H9 (cell line): ENCODE measurements around the gene C1orf216. TPM values are rescaled to one million over a fixed set of nuclear protein-coding genes. Genes with fewer than 3 reads are reported as not detected.

Source experiments
- DNase-seq: peaks from one replicate; pipeline ENCODE4 v3.0.0-alpha.2; 2017
- H2AFZ ChIP-seq: one replicate; pipeline ENCODE4 v1.6.1; 2013; ENCODE audit warnings: mild to moderate bottlenecking, low read length, control low read depth, moderate library complexity
- H2AK5ac ChIP-seq: 2 replicates; pipeline ENCODE4 v1.6.1; 2013; ENCODE audit warnings: low read length, control low read depth, mixed read lengths; ENCODE audit not compliant: insufficient read length
- H2BK120ac ChIP-seq: one replicate; pipeline ENCODE4 v1.6.1; 2013; ENCODE audit warnings: low read depth, mild to moderate bottlenecking, low read length, control low read depth, inconsistent platforms; ENCODE audit not compliant: poor library complexity, severe bottlenecking
- H2BK12ac ChIP-seq: 2 replicates; pipeline ENCODE4 v1.6.1; 2013; ENCODE audit warnings: low read length, control low read depth, mixed read lengths, low read depth; ENCODE audit not compliant: insufficient read length
- H2BK15ac ChIP-seq: 2 replicates; pipeline ENCODE4 v1.6.1; 2013; ENCODE audit warnings: low read depth, low read length, control low read depth
- H2BK20ac ChIP-seq: one replicate; pipeline ENCODE4 v1.6.1; 2013; ENCODE audit warnings: low read depth, mild to moderate bottlenecking, low read length, control low read depth, inconsistent platforms; ENCODE audit not compliant: poor library complexity, severe bottlenecking
- H2BK5ac ChIP-seq: 2 replicates; pipeline ENCODE4 v1.6.1; 2013; ENCODE audit warnings: low read length, control low read depth, mixed read lengths; ENCODE audit not compliant: insufficient read length
- H3K14ac ChIP-seq: 2 replicates; pipeline ENCODE4 v1.6.1; 2013; ENCODE audit warnings: low read length, control low read depth; ENCODE audit not compliant: insufficient read depth
- H3K18ac ChIP-seq: 2 replicates; pipeline ENCODE4 v1.6.1; 2013; ENCODE audit warnings: low read depth, mild to moderate bottlenecking, mixed read lengths, low read length, control low read depth; ENCODE audit not compliant: insufficient read length
- H3K23ac ChIP-seq: 2 replicates; pipeline ENCODE4 v1.6.1; 2013; ENCODE audit warnings: low read length, control low read depth, mixed read lengths, low read depth; ENCODE audit not compliant: insufficient read length
- H3K23me2 ChIP-seq: 2 replicates; pipeline ENCODE4 v1.6.1; 2013; ENCODE audit warnings: low read depth, mild to moderate bottlenecking, mixed read lengths, low read length, control low read depth; ENCODE audit not compliant: insufficient read length, poor library complexity, severe bottlenecking
- H3K27ac ChIP-seq: 2 replicates; pipeline ENCODE4 v1.5.1; 2013; ENCODE audit warnings: low read length, control low read depth, mixed read lengths, low read depth; ENCODE audit not compliant: insufficient read length
- H3K27me3 ChIP-seq: 2 replicates; pipeline ENCODE4 v1.6.1; 2013; ENCODE audit warnings: low read length, control low read depth, inconsistent platforms; ENCODE audit not compliant: insufficient read depth
- H3K4ac ChIP-seq: 2 replicates; pipeline ENCODE4 v1.6.1; 2013; ENCODE audit warnings: low read depth, mild to moderate bottlenecking, control low read depth, inconsistent platforms, low read length, moderate library complexity
- H3K4me1 ChIP-seq: 2 replicates; pipeline ENCODE4 v1.6.1; 2013; ENCODE audit warnings: low read length, control low read depth, inconsistent platforms; ENCODE audit not compliant: insufficient read depth
- H3K4me2 ChIP-seq: 2 replicates; pipeline ENCODE4 v1.6.1; 2013; ENCODE audit warnings: low read length, control low read depth, mixed read lengths; ENCODE audit not compliant: insufficient read length, insufficient read depth
- H3K56ac ChIP-seq: 2 replicates; pipeline ENCODE4 v1.6.1; 2013; ENCODE audit warnings: low read depth, mild to moderate bottlenecking, mixed read lengths, low read length, control low read depth; ENCODE audit not compliant: insufficient read length
- H3K79me1 ChIP-seq: 2 replicates; pipeline ENCODE4 v1.6.1; 2013; ENCODE audit warnings: low read depth, mild to moderate bottlenecking, moderate library complexity, low read length, control low read depth, inconsistent platforms; ENCODE audit not compliant: insufficient read depth, poor library complexity, severe bottlenecking
- H3K79me2 ChIP-seq: 2 replicates; pipeline ENCODE4 v1.6.1; 2013; ENCODE audit warnings: low read length, control low read depth, inconsistent platforms; ENCODE audit not compliant: insufficient read depth
- H3K9ac ChIP-seq: 2 replicates; pipeline ENCODE4 v1.6.1; 2013; ENCODE audit warnings: low read length, control low read depth, mixed read lengths; ENCODE audit not compliant: insufficient read length; ENCODE audit errors: extremely low read depth
- H3K9me3 ChIP-seq: one replicate; pipeline ENCODE4 v1.6.1; 2013; ENCODE audit warnings: low read depth, low read length, inconsistent platforms; ENCODE audit not compliant: control insufficient read depth
- H3T11ph ChIP-seq: one replicate; pipeline ENCODE4 v1.6.1; 2013; ENCODE audit warnings: mild to moderate bottlenecking, low read length, control low read depth, inconsistent platforms
- H4K20me1 ChIP-seq: one replicate; pipeline ENCODE4 v1.6.1; 2013; ENCODE audit not compliant: control insufficient read depth, insufficient read length, insufficient read depth
- H4K5ac ChIP-seq: 2 replicates; pipeline ENCODE4 v1.6.1; 2013; ENCODE audit warnings: low read depth, mild to moderate bottlenecking, mixed read lengths, low read length, control low read depth; ENCODE audit not compliant: insufficient read length
- H4K8ac ChIP-seq: replicated peaks from 2 replicates; pipeline ENCODE4 v1.6.1; 2013; ENCODE audit warnings: low read length, control low read depth, mixed read lengths, low read depth; ENCODE audit not compliant: insufficient read length
- H4K91ac ChIP-seq: 2 replicates; pipeline ENCODE4 v1.6.1; 2013; ENCODE audit warnings: low read depth, mild to moderate bottlenecking, moderate library complexity, mixed read lengths, low read length, control low read depth; ENCODE audit not compliant: insufficient read length
- H3K27ac Mint-ChIP-seq, 3 experiments: 2 replicates in 2 of 3; 3 replicates in 1 of 3; pipeline ENCODE4 v1.8.0; 2020 to 2021; ENCODE audit warnings: mixed read lengths in 3 of 3, mild to moderate bottlenecking in 1 of 3, moderate library complexity in 1 of 3
- H3K27me3 Mint-ChIP-seq: 2 replicates; pipeline ENCODE4 v1.8.0; 2021; ENCODE audit warnings: low read depth, mild to moderate bottlenecking, moderate library complexity, mixed read lengths
- H3K36me3 Mint-ChIP-seq, 3 experiments: 2 replicates in 2 of 3; 3 replicates in 1 of 3; pipeline ENCODE4 v1.8.0; 2020 to 2021; ENCODE audit warnings: low read depth in 3 of 3, mixed read lengths in 3 of 3; ENCODE audit not compliant: insufficient read depth in 1 of 3
- H3K4me1 Mint-ChIP-seq, 2 experiments: 2 replicates each; pipeline ENCODE4 v1.8.0; 2020; ENCODE audit warnings: mixed read lengths in 2 of 2
- H3K4me3 Mint-ChIP-seq, 2 experiments: 2 replicates in 1 of 2; 3 replicates in 1 of 2; pipeline ENCODE4 v1.8.0; 2020 to 2021; ENCODE audit warnings: mild to moderate bottlenecking in 2 of 2, mixed read lengths in 2 of 2, moderate library complexity in 1 of 2
- H3K9me3 Mint-ChIP-seq, 2 experiments: 2 replicates in 1 of 2; 3 replicates in 1 of 2; pipeline ENCODE4 v1.8.0; 2020; ENCODE audit warnings: mild to moderate bottlenecking in 2 of 2, mixed read lengths in 2 of 2, moderate library complexity in 1 of 2
- WGBS: extraction: QIAGEN DNeasy Blood & Tissue Kit; methylation state at CpG from one replicate; pipeline ENCODE4 v1.1.7; 2013; ENCODE audit warnings: missing lambda C conversion rate, low lambda C conversion rate, mixed read lengths; ENCODE audit not compliant: insufficient read length; ENCODE audit errors: extremely low coverage; 5-methylcytosine and 5-hydroxymethylcytosine counted together
- total RNA-seq: library from RNA; stranded (reverse); gene quantifications from 2 replicates; pipeline ENCODE4 v1.2.1, GENCODE V29; 2021
- TF ChIP-seq, protein P1 (sequence below): fragments of 200-600 bp; sonication (generic); conservative IDR thresholded peaks from 3 replicates; pipeline ENCODE4 v1.8.0; 2021; ENCODE audit warnings: antibody characterized with exemption, mild to moderate bottlenecking

Gene C1orf216
- total RNA-seq, 1 experiment from 2014 or later: 13.5 TPM

DNA sequence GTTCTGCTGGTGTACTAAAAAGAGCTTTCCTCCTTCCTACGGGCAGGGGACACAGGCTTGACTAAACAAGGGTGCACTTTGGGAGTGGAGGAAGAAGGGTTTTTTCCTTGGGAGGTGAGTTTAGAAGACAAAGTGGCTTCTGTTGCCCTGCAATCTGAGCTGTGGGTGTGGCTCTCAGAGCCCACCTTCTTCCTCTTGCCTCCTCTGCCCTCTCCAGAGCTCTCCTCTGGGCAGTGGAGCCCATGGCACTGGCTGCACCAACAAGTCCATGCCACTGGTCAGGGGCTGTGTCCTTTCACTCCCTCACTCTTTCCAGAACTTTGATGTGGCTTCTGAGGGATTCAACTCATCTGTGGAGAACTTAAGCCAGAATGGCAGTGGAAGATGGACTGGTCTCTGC, 51.8 kb downstream of the C1orf216 start:
- Histone ChIP-seq H3K23ac (no peak overlapping the region), H3K4me2 (no peak overlapping the region), H2BK20ac (no peak overlapping the region), H4K20me1 (no peaks in the 10 kb centered on the region), H3K14ac (no peak overlapping the region), H2BK12ac (no peak overlapping the region), H2AFZ (no peak overlapping the region), H4K8ac (no peak overlapping the region), H2BK15ac (no peak overlapping the region), H3K79me1 (no peaks in the 10 kb centered on the region), H3K18ac (no peak overlapping the region), H3K4ac (no peak overlapping the region), H4K5ac (no peak overlapping the region), H3K27ac (no peak overlapping the region), H3T11ph (no peak overlapping the region), H3K56ac (no peak overlapping the region), H3K9me3 (no peaks in the 10 kb centered on the region), H3K79me2 (no peaks in the 10 kb centered on the region), H2AK5ac (no peak overlapping the region), H4K91ac (no peak overlapping the region), H3K27me3 (no peaks in the 10 kb centered on the region), H3K4me1 (no peaks in the 10 kb centered on the region), H2BK120ac (no peak overlapping the region), H3K23me2 (no peaks in the 10 kb centered on the region), H3K9ac (no peak overlapping the region), H2BK5ac (no peak overlapping the region)
- H3K27ac Mint-ChIP-seq: no peak overlapping the region
- TF ChIP-seq, protein P1, sequence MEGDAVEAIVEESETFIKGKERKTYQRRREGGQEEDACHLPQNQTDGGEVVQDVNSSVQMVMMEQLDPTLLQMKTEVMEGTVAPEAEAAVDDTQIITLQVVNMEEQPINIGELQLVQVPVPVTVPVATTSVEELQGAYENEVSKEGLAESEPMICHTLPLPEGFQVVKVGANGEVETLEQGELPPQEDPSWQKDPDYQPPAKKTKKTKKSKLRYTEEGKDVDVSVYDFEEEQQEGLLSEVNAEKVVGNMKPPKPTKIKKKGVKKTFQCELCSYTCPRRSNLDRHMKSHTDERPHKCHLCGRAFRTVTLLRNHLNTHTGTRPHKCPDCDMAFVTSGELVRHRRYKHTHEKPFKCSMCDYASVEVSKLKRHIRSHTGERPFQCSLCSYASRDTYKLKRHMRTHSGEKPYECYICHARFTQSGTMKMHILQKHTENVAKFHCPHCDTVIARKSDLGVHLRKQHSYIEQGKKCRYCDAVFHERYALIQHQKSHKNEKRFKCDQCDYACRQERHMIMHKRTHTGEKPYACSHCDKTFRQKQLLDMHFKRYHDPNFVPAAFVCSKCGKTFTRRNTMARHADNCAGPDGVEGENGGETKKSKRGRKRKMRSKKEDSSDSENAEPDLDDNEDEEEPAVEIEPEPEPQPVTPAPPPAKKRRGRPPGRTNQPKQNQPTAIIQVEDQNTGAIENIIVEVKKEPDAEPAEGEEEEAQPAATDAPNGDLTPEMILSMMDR: no peak
- H3K4me1 Mint-ChIP-seq: peaks cover 6 to 7% of the 10 kb centered on the region in 2 experiments
- no peak overlapping the region for H3K4me3 Mint-ChIP-seq
- no peaks in the 10 kb centered on the region for H3K9me3 Mint-ChIP-seq
- peaks cover 10% of the 10 kb centered on the region for H3K27me3 Mint-ChIP-seq
- no CpG with 5 or more reads among the region's 1 CpG for WGBS
- DNase-seq: no peak
- H3K36me3 Mint-ChIP-seq: no peaks in the 10 kb centered on the region
